RWPE2 (cell line): ENCODE results near the gene ITGA8.

Experiments
- ATAC-seq: fragments of 200-7000 bp; cut with Tn5 transposase; 3 replicates; pipeline ENCODE4 v1.9.1; 2021; ENCODE audit warnings: low read depth
- DNase-seq: peaks from one replicate; pipeline ENCODE4 v3.0.0-alpha.2; 2020; ENCODE audit warnings: low spot score
- H3K27ac ChIP-seq: fragments of 450-650 bp; 2 replicates; pipeline ENCODE4 v1.5.1; 2017; ENCODE audit warnings: mild to moderate bottlenecking; ENCODE audit not compliant: poor library complexity, severe bottlenecking
- H3K27me3 ChIP-seq: fragments of 250-450 bp; sonication (Bioruptor Pico); 2 replicates; pipeline ENCODE4 v1.5.1; 2021; ENCODE audit warnings: mild to moderate bottlenecking, moderate library complexity; ENCODE audit not compliant: insufficient read depth, poor library complexity, severe bottlenecking
- H3K36me3 ChIP-seq: fragments of 250-450 bp; sonication (Bioruptor Pico); 2 replicates; pipeline ENCODE4 v1.5.1; 2020; ENCODE audit warnings: low read depth, mild to moderate bottlenecking, moderate library complexity
- H3K4me1 ChIP-seq: fragments of 250-450 bp; sonication (Bioruptor Pico); 2 replicates; pipeline ENCODE4 v1.5.1; 2021; ENCODE audit warnings: mild to moderate bottlenecking, moderate library complexity; ENCODE audit not compliant: insufficient read depth, poor library complexity, severe bottlenecking
- H3K4me3 ChIP-seq: fragments of 250-450 bp; sonication (Bioruptor Pico); 2 replicates; pipeline ENCODE4 v1.5.1; 2021; ENCODE audit warnings: mild to moderate bottlenecking, moderate library complexity; ENCODE audit not compliant: severe bottlenecking
- H3K9me3 ChIP-seq: fragments of 250-450 bp; sonication (Bioruptor Pico); 2 replicates; pipeline ENCODE4 v1.5.1; 2021; ENCODE audit warnings: mild to moderate bottlenecking, moderate library complexity; ENCODE audit not compliant: severe bottlenecking
- TF ChIP-seq, protein P1 (sequence below): fragments of 450-650 bp; IDR thresholded peaks from one replicate; pipeline ENCODE4 v1.5.1; 2017; ENCODE audit warnings: mild to moderate bottlenecking, moderate library complexity; ENCODE audit not compliant: poor library complexity, severe bottlenecking

The ITGA8 gene

DNA sequence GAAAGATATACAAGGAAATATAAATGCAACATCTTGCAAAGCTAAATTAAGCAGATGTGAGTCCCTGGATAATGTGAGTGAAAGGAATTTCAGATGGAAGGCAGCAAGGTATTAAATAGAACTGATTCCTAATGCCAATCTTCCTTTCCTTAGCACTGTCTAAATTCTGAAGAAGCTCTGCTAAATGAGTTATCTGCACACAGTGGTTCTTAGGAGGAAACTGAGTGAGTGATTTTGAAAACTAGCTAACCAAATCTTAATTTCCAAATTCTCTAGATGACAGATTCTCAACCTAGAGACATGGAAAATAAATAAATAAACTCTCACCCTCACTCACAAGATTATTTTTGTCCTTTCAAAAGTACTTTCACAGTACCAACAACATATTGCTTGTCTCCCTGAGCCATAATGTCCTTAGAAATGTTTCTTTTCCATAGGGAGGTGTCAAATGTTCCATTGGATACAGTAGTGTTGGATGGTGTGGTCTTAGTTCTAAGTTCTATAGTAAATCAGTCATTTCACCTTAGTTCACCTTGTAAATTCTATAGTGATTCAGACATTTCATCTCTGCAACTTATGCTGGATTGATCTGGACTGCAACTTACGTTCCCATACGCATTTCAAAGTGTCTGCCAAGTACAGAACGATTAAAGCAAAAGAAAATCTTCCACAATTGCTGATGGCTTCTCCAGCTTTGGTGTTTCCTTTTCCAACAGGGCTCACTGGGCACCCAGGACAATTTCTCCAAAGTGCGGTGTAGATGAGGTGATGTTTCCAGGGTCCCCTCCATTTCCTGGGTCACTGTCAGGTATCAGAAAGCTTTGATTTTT is 203.3 kb downstream of the ITGA8 start:
- no peak overlapping the region for H3K4me3 ChIP-seq
- H3K4me1 ChIP-seq = peaks cover 4% of the 10 kb centered on the region
- no peak overlapping the region for H3K27ac ChIP-seq
- no peak for ATAC-seq
- H3K36me3 ChIP-seq = no peaks in the 10 kb centered on the region
- no peak for DNase-seq
- H3K27me3 ChIP-seq = peaks cover 6% of the 10 kb centered on the region
- H3K9me3 ChIP-seq = no peaks in the 10 kb centered on the region
- TF ChIP-seq, protein P1, sequence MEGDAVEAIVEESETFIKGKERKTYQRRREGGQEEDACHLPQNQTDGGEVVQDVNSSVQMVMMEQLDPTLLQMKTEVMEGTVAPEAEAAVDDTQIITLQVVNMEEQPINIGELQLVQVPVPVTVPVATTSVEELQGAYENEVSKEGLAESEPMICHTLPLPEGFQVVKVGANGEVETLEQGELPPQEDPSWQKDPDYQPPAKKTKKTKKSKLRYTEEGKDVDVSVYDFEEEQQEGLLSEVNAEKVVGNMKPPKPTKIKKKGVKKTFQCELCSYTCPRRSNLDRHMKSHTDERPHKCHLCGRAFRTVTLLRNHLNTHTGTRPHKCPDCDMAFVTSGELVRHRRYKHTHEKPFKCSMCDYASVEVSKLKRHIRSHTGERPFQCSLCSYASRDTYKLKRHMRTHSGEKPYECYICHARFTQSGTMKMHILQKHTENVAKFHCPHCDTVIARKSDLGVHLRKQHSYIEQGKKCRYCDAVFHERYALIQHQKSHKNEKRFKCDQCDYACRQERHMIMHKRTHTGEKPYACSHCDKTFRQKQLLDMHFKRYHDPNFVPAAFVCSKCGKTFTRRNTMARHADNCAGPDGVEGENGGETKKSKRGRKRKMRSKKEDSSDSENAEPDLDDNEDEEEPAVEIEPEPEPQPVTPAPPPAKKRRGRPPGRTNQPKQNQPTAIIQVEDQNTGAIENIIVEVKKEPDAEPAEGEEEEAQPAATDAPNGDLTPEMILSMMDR = no peak

DNA sequence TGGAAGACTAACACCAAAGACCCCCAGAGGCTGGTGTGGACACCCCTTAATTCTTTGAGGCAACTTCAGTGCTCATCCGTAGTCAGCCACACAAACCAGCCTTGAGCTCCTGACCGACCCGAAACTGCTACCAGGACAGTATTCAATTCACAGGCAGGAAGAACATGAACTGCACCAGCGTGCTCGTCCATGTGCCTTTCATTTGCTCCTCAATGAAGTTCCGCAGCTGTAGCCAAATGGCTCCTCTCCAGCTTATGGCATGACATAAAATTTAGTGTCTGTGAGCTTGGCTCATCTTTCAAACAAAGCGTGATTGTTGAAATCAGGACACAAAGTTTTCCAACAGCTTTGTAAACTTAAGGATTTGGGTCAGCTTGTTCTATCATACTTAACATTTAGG is 204.5 kb downstream of the ITGA8 start:
- Histone ChIP-seq H3K9me3 (no peaks in the 10 kb centered on the region), H3K4me3 (no peak overlapping the region), H3K4me1 (peaks cover 4% of the 10 kb centered on the region), H3K27ac (no peak overlapping the region), H3K27me3 (peaks cover 6% of the 10 kb centered on the region), H3K36me3 (no peaks in the 10 kb centered on the region)
- DNase-seq = no peak
- TF ChIP-seq, protein P1 = no peak
- no peak for ATAC-seq

- TF ChIP-seq, protein P1 = no peak
- H3K36me3 ChIP-seq = no peaks in the 10 kb centered on the region
- H3K9me3 ChIP-seq = no peaks in the 10 kb centered on the region
- H3K27ac ChIP-seq = no peak overlapping the region
- peaks cover 2% of the 10 kb centered on the region for H3K27me3 ChIP-seq
- no peaks in the 10 kb centered on the region for H3K4me1 ChIP-seq
- ATAC-seq = no peak
- DNase-seq = no peak
- H3K4me3 ChIP-seq = no peak overlapping the region
Observed at GRCh38 chr10:15510963-15511362, 208.8 kb downstream of the ITGA8 start.

- Histone ChIP-seq H3K4me3 (no peak overlapping the region), H3K36me3 (no peaks in the 10 kb centered on the region), H3K9me3 (no peaks in the 10 kb centered on the region), H3K4me1 (no peaks in the 10 kb centered on the region), H3K27me3 (peaks cover 11% of the 10 kb centered on the region), H3K27ac (no peak overlapping the region)
- TF ChIP-seq, protein P1 = no peak
- DNase-seq = no peak
- ATAC-seq = no peak
Observed at GRCh38 chr10:15505329-15505728, 214.4 kb downstream of the ITGA8 start.
